Dermis blood vessel endothelial cell (primary cell): ENCODE data around the gene CPNE1. TPM values are rescaled to one million over a fixed set of nuclear protein-coding genes. Genes with fewer than 3 reads are reported as not detected.
"Not testable (repeated sequence)": the region's sequence is repeated elsewhere in the genome, so short reads cannot be mapped to it uniquely, and the experiment has no call there.

ENCODE experiments used
- DNase-seq: peaks from one replicate; pipeline ENCODE4 v3.0.0; 2010
- total RNA-seq: library from RNA; depleted of rRNA; stranded (reverse); fragments of >200 nt; gene quantifications from 2 replicates; pipeline ENCODE4 v1.2.3, GENCODE V29; 2014

Gene CPNE1
- total RNA-seq = 94.5 and 159 TPM in 2 replicates

DNA sequence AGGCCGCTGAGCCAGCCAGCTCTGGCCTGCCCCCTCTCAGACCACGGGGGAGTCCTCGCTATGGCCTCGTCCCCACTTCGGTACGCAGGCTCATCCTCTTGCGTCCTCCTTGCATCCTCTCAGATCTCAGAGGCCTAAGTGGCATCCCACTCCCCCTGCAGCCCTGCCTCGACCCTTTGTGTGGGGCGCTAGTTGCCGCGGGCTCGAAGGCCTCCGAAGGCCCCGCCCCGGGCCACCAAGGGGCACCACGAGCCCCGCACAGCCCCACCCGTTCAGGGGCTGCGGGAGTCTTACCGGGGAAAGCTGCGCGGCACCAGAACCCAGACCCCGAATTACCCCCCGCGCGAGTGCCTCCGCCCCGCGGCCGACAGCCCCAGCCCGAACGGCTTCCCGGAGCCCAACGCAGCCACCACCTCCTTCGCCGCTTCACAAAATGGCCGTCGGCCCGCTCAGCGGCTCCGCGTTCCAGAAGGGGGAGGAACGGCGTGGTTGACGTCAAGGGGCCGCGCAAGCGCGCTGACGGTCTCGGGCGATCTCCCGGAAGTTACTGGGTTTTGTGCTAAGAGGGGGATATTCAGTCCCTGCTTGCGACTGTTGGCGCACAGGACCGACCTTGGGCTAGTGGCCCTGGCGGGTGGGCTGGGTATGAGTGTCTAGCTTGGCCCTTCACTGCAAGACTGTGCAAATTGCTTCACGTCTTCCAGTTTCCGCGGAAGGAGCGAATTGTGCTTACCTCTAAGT, at the start of gene CPNE1, which contains the start of gene RBM12:
Gene CPNE1 (minus strand): TSS at position 435 of the 741 bp plus-strand sequence. CDS start 31,977 bp downstream, outside the sequence.
Gene RBM12 (minus strand): TSS at position 435 of the 741 bp plus-strand sequence. CDS start 9,578 bp downstream, outside the sequence.
- DNase-seq = peak; percentile 96

DNA sequence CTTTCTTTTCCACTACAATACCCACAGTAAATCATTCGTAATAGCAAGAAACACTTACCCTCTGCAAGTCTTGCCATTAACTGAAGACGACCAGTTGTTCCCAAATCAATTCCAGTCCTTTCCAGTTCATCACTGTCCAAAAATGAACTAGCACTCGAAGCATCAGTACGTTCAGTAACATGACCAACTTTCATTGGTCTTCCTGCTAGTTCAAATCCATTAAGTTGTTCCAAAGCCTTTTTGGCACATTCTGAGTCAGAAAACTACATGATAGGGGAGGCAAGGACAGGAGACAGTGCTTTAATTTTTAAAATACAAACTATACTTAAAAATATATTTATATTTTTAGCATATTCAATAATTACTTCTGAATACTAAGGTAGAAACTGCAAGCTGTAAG, 49.4 kb upstream of the CPNE1 start:
- DNase-seq = no peak

DNA sequence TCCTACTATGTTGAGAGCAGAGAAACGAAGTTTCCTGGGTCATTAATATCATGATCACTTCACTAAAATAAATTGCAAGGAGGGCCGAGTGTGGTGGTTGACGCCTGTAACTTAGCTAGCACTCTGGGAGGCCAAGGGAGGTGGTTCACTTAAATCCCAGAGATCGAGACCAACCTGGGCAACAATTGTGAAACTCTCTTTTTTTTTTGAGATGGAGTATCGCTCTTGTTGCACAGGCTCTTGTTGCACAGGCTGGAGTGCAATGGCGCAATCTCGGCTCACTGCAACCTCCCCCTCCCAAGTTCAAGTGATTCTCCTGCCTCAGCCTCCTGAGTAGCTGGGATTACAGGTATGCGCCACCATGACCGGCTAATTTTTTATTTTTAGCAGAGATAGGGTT, 48.4 kb upstream of the CPNE1 start:
- DNase-seq = not testable (repeated sequence)

DNA sequence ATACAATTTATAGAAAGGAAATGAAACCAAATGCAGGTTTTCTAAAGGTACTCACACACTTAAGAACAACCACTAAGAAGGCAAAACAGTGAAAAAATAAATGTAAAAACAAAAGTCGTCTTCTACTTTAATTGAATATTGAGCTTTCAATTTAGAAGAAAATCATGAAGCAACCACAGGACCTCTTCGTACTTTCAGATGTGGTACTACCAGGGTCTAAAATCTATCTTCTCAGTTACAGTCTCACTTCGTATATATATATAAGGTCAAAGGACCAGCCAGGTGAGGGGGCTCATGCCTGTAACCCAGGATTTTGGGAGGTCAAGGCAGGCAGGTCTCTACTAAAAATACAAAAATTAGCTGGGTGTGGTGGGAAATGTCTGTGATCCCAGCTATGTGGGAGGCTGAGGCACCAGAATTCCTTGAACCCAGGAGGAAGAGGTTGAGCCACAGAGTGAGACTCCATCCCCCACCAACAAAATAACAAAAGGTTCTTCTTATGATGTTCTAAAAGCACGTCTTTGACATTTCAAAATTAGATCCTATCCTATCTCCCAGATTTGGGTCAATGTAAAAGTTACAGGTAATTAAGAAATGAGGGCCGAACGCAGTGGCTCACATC, 47.0 kb upstream of the CPNE1 start:
- no peak for DNase-seq

DNA sequence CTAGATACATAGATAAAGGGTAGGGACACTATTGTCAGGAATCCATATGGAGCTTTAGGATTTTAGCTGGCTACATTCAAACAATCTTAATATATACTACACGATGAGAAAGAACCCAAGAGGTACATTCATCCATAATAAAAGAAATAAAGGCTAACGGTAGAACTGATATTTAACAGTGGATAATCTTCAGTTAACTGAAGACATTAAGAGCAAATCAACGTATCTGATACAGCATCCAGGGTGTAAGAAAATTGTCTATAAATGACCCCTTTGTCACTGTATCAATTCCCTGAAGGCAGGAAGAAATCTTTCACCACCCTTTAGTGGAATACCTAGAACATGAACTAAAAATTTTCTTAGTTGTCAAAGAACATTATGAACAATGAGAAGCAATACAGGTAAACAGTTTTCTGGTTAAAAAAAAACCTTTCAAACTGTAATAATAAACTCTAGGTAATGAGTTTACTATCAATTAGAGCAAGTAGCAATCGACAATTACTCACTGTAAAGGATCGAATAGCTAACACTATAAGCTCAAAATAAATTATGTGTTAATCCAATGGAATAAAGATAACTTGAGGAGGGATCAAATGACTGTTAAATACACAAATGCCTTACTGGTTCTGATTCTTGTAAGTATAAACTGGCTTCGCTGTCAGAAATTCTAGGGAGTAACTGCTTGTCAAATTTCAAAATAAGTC, 46.3 kb upstream of the CPNE1 start:
- no peak for DNase-seq

DNA sequence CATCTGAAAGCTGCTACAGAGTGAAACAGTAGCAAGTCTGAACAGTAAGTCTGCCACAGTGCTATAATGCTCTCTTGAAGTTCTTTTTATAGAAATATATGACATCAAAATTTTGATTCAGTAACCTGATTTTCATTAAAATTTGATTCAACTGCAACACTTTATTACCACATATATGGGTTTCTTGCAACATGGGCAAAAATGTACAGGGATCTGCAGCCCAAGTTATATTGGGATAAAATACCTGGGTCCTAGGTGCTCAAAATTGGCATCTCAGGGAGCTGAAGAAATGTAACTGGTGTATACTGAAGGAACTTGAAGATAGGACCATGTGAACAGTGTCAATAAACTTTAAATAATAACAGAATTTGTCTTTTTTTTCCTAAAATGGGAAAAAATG, 45.3 kb upstream of the CPNE1 start:
- no peak for DNase-seq

DNA sequence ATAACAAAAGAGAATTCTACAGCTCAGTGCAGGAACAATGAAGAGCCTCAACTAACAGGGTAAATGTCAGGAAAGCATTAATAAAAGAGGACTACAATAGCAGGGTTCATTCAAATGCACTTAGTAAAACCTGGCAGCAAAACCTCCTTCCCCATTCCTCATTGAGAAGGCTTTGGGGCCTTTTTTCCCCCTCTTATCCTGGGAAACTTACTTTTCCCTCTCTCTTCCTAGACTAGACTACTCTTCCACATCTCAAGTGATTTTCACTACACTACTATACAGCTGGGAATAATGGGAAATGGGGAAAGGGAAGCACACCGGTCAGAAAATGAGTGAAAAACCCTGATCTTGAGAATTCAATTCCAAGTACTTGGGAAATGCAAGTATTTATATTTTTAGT, 44.6 kb upstream of the CPNE1 start:
- DNase-seq = no peak

DNA sequence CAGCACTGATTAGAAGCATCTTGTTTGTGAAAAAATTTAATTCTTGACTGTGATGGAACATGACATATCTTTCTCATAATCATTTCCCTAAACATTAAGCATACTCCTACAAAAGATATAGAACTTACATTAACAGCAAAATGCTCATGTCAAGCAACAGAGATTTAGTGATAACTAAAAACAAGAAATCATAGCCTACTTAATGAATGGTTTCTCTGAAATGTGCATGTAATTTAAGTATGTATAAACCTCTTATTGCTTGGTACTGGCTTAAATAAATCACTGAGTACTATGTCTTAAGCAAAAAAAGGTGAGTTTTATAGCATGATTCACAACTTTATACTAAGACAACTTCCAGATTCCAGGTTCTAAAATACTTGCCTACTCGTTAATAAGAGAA, 43.8 kb upstream of the CPNE1 start:
- DNase-seq = no peak

DNA sequence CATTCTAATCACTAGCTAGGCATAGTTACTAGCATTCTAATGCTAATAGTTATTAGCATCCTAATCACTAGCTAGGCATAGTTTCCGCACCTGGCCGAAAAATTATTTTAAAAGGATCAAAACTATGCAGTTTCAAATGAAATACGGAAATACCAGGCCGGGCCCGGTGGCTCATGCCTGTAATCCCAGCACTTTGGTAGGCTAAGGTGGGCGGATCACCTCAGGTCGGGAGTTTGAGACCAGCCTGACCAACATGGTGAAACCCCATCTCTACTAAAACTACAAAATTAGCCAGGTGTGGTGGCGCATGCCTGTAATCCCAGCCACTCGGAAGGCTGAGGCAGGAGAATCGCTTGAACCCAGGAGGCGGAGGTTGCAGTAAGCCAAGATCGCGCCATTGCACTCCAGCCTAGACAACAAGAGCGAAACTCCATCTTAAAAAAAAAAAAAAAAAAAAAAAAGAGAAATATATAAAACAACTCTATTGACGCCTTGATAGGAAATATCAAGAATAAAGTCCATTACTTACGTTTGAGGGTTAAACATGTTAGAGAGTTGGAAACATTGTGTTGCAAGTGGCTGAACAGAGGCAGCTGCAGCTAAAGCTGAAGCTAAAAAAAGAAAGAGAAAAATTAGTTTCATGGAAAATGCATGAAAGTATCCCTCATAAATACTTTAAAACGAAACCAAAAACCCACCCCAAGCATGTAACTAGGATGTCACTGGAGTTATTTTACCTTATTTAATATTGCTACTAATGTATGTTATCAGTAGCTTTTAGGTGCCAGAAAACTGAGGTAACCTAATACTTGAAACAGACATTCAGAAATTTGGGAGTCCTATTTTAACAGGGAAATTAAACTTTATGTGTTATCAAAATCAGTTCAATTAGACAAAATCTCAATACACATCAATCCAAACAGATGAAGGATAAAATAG, 42.2 kb upstream of the CPNE1 start:
- DNase-seq = not testable (repeated sequence)

DNA sequence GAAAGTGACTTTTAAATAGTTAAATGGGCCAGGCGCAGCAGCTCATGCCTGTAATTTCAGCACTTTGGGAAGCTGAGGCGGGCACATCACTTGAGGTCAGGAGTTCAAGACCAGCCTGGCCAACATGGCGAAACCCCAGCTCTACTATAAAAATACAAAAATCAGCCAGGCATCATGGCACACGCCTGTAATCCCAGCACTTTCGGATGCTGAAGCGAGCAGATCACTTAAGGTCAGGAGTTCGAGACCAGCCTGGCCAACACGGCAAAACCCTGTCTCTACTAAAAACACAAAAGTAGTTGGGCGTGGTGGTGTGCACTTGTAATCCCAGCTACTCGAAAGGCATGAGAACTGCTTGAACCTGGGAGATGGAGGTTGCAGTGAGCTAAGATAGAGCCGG, 41.2 kb upstream of the CPNE1 start:
- not testable (repeated sequence) for DNase-seq

DNA sequence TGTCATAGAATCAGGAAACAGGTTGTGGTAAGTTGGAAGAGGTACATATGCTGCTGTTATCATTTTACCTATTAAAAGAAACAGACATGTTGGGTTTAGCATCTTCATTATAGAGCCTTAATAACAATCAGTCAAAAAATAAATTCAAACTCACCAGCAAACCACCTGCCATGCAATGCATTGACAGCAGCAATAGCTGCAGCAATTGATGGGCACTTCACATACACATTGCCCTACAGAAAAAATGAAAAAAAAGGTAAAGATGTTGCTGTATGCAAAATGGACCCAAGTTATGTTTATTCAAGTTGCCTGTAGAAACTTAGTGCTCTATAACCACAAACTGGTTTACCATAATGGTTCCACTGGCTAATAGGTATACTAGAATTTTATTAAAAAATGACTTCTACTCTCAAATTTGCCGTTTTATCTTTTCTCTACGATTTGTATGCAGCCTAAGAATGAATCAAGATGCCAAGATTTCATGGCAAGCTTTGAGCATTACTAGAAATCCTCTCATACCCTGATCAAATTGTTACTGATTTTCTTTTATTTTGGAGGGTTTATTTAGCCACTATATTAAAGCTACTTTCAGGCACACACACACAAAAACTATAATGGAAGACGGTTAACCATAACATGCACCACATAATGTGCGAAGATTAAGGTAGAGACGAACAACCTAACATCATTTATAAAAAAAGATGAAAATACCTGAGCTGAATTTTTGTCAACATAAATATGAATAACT, 40.0 kb upstream of the CPNE1 start:
- DNase-seq = no peak

DNA sequence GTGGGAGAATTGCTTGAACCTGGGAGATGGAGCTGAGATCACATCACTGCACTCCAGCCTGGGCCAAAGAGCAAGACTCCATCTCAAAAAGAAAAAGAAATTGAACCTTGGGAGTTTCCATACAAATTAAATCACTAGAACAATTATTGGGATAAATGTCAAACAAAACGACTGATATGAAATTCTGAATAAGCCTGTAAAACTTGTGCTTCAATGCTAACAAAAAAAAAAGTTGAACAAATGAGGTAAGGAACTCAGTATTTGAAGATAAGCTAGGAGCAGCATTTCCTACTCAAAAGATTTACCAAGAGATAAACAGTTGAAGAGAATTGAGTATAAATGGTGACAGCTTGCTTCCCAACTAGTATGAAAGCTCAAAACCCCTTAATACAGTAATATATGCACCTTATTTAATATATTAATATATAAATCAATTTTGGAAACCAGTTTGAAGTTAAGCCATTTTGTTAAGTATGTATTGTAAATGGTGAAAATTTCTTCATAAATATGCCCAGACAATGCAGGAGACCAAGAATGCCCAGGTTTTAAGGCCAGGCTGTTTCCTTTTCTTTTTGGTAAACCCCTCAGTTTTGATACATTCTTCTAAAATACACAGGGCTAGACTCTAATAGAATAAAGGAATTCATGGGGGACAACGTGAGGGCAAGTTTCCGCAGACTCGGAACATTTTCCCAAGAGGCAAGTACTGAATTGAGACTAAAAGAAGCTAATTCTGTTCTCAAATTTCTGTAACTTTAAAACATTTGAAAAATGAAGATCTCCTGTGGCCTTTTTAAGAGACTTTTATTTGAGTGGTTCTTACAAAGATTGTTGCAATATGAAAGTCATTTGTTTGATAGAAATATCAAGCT, 38.4 kb upstream of the CPNE1 start:
- no peak for DNase-seq

DNA sequence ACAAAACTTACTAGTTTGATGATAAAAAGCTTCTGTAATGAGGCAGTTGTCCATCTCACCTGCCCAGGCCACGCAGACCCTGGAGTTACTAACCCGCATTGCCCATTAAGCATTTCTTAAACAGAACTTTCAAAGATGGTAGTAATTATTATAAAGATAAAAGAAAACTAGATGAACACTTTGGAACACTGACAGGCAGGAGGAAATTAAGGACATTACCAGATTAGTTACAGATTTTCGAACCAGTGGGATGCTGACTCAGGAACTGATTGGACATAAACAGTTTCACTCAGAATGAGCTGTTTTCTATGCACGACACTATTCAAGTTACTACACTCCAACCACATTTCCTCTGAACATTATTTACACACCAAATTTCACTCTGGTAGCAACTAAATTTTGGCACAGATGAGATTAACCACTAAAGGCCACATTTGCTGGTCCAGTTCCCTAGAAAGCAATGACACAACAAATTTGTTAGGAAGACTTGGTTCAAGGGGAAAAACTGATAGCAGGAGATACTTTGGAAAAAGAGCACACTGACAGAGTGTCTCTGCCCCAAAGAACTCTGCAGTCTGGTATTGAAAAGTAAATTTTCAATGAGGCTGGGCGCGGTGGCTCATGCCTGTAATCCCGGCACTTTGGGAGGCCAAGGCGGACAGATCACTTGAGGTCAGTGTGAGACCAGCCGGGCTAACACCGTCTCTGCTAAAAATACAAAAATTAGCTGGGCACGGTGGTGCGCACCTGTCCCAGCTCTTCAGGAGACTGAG, 37.5 kb upstream of the CPNE1 start:
- no peak for DNase-seq

DNA sequence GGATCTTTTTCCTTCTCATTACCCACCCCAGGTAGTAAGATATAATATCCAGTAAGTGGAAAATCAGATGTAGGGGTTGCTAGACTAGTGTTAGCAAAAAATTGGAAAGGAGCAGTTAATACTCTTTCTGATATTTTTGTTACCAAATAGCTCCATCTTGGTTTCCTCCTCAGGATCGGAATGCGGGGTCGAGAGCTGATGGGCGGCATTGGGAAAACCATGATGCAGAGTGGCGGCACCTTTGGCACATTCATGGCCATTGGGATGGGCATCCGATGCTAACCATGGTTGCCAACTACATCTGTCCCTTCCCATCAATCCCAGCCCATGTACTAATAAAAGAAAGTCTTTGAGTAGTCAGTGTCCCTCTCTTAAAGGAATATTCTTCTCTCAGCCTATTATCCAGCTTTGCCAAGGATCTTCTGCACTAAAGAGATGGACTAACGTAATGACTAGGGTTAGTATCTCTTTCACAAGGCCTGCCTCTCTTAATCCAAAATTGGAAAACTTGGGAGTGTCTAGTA, 36.0 kb upstream of the CPNE1 start:
- no peak for DNase-seq

DNA sequence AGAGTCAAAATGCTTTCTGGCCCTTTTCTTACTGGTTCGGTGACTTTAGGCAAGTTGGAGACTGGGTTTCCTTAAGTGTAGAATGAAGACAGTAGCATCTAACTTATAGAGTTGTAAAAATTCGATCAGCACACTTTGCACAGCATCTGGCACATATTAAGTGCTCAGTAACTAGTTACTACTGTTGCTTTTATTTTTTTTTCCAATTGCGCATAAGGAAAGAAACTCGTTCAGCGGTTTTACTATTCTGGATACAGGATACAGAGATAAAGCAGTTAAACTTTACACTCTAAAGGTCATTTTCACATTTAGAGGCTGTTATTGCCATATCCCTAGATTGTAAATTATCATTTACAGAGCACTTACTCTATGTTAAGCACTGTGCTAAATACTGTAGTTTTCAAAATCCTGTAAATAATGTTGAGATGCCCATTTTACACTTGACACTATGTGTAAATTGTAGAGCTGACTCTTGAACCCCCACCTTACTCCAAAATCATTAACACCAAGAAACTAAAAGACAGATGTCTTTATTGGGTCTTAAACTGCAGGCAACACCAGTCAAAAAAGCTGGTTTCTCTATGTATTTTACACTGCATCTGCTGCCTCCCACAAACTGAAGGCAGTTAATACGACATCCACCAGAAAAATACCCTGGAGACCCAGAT, 35.4 kb upstream of the CPNE1 start:
- DNase-seq = no peak

DNA sequence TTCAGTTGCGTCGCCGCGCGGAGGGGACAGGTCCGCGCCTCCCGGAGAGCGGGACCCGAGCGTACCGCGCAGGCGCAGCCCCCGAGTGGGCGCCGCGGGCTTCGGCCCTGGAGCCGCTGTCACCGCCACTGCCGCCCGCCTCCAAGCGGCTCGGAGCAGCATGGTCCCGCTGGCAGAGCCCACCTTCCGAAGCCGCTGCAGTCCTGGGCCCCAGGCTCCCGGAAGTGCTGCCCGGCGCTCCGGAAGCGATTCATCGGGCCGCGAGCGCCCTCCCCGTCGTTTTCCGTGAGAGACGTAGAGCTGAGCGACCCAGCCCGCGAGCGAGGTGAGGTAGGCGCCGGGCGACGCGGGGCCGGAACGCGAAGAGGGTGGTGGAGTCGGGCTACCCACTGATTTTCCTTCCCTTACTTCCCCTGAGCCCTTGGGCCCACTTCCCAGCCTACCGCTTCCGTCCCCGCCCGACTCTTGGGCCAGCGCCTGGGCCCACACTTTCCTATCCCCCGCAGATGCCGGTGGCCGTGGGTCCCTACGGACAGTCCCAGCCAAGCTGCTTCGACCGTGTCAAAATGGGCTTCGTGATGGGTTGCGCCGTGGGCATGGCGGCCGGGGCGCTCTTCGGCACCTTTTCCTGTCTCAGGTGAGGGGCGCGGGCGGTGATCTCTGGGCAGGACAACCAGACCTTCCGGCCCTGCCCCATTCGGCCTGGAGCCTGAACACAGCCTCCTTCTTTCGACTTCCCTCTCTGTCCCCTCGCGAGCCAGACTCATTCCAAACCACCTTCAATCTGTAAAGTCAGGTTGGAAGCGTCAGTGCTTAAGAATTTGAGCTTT, 34.6 kb upstream of the CPNE1 start, which contains the start of the genes NFS1 and ROMO1:
Gene NFS1 (minus strand): TSS at position 226 of the 830 bp plus-strand sequence. CDS start 64 bp downstream, at position 162.
Gene ROMO1 (plus strand): TSS at position 279 of the 830 bp plus-strand sequence. CDS start 228 bp downstream, at position 507.
- DNase-seq = peak; percentile 89

DNA sequence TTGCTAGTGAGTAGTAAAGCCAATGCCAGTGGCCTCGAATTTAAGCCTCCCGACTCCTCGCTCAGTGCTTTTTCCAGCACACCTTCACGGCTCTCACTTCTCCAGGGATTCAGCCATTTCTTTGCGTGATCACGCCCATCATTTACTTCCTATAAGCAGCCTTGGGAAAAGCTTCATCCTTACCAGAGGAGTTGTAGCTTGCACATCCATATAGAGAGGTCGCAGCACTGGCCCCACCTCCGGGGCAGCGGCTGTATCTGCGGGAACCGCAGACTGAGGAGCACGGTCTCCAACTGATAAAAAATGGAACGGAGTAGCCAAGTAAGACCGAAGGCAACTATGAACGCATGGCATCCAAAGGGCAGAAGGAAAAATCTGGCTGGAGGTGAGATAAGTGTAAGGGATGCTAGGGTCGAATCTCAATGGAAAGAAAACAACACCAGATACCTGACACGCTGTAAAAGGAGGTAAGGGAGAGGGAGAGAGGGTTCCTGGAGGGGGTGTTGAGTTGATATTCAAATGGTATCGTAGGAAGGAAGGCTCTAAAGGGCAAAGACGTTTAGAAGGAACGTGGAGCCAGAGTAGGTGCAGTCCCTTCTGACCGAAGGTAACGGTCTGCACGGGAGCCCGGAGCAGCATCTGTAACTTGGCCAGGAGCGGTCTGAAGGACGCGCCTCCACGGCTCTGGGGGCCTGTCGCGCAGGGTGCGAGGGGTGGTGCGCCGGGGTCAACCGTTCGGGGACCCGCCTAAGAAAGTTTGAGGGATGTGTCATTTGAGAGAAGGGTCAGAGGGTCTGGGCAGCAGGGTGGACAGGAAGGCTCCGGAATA, 33.8 kb upstream of the CPNE1 start:
- DNase-seq = peak; percentile 31
